Activated T-helper 1 cell treated with Interleukin-2 at 50 U/mL for 16 hours (primary cell): ENCODE measurements around the gene KRTAP12-3.
"Not testable (repeated sequence)": the region's sequence is repeated elsewhere in the genome, so short reads cannot be mapped to it uniquely, and the experiment has no call there.

Experiments
- DNase-seq: peaks from one replicate; pipeline ENCODE4 v3.0.0-alpha.2; 2020; ENCODE audit warnings: low read depth

KRTAP12-3 gene

DNA sequence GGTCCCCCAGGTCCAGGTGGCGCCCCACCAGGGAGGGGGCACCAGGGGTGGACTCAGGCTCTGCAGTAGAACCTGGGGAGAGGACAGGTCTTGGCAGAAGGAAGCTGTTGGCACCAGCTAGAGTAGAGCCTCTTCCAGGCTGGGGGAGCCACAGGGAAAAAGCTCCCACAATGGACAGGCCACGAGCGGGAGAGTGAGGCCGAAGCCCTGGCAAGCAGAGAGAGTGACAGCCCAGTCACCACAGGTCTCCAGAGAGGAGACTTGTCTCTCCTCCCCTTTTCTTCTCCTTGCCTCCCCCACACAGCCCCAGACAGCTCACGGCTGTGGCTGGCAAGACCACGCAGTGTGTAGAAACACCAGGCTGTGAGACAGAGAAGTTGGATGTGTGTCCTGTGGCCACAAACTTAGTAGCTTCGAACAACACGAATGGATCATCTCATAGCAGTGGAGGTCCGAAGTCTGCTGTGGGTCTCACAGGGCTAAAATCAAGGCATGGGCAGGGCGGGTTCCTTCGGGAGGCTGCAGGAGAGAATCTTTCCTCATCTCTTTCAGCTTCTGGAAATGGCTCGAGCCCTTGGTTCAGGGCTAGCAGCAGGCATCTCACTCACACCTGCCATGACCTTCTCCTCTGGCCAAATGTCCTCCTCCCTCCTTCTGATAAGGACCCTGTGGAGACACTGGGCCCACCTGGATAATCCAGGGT is 6.6 kb upstream of the KRTAP12-3 start:
- DNase-seq: no peak

DNA sequence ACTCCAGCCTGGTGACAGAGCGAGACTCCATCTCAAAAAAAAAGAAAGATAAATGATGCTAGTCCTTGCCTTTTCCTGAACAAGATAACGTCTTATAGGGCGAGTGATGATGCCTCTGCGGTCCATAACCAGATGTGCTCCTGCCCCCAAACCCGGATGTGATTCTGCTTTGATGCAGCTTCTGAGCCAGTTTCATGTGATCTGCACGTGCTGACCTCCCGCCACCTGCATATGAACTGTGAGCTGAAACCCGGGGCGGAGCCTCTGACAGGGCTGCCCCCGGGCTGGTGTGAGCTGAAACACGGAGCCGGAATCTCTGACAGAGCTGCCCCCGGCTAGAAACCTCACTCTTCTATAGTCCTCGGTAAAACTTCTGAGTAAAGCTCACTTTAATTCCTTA is 4.6 kb upstream of the KRTAP12-3 start:
- DNase-seq: no peak

- peak; percentile 40 for DNase-seq
Measured at GRCh38 chr21:44653656-44654575, 3.8 kb upstream of the KRTAP12-3 start.

GRCh38 chr21:44654576-44655175 is 3.1 kb upstream of the KRTAP12-3 start, which contains the start of gene KRTAP12-4:
Gene KRTAP12-4 (minus strand): TSS chr21:44654659. CDS start chr21:44654614, 45 bp downstream.
- DNase-seq: no peak

GRCh38 chr21:44656868-44657267 is 864 bp upstream of the KRTAP12-3 start:
- DNase-seq: no peak

- DNase-seq: no peak
Measured at GRCh38 chr21:44658541-44658910, 794 bp downstream of the KRTAP12-3 start.

- DNase-seq: no peak
Measured at GRCh38 chr21:44658913-44659595, 1.3 kb downstream of the KRTAP12-3 start.

- DNase-seq: not testable (repeated sequence)
Measured at GRCh38 chr21:44661567-44661966, 3.8 kb downstream of the KRTAP12-3 start.

- DNase-seq: no peak
Measured at GRCh38 chr21:44664691-44665090, 7.0 kb downstream of the KRTAP12-3 start.

GRCh38 chr21:44666401-44667320 is 8.9 kb downstream of the KRTAP12-3 start, which contains the start of gene KRTAP12-2:
Gene KRTAP12-2 (minus strand): TSS chr21:44666927. CDS start chr21:44666886, 41 bp downstream.
- no peak for DNase-seq

DNA sequence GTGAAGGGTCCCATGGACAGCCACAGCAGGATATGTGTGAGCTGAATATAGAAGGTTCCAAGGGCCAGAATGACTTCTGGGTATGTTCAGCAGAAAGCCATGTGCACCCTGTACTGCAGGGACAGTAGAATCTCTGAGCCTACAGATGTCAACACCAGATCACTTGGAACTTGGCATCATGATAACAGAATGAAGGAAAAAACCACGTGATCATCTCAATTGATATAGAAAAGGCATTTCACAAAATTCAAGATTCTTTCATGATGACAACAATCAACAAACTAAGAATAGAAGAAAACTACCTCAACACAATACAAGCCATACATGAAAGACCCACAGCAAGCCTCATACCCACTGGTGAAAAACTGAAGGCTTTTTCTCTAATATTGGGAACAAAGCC is 9.9 kb downstream of the KRTAP12-3 start:
- no peak for DNase-seq

- DNase-seq: no peak
Measured at GRCh38 chr21:44670642-44671432, 13.1 kb downstream of the KRTAP12-3 start.

DNA sequence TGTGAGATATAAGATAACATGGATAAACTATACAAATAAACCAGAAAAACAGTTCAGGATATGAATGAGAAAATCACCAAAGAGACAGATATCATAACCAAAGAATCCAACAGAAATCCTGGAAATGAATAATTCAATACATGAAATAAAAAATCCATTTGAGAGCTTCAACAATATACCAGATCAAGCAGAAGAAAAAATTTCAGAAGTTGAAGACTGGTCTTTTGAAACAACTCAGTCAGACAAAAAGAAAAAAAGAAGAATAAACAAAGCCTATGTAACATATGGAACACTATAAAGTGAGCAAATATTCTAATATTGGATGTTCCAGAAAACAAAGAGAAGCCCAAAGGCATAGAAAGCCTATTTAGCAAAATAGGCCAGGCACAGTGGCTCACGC is 14.2 kb downstream of the KRTAP12-3 start:
- DNase-seq: no peak

GRCh38 chr21:44677881-44678280 is 20.1 kb downstream of the KRTAP12-3 start:
- no peak for DNase-seq

DNA sequence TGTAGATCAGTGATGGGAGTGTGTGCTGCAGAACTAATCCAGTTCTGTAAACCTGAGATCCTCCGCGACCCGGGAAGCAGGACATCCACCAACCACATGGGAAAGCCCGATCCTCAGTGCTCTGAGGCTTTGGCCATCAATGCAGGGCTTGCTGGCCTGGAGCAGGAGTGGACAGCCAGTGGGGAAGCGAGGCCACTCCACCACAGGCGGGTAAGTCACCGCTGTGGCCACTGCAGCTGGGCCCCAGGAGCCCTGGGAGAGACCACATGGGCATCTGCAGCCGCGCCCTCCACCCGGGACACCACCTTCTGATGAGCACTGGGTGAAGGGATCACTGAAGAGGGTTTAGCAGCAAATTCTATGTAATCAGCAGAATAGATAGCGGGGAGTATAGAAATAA is 23.4 kb downstream of the KRTAP12-3 start:
- DNase-seq: no peak

- no peak for DNase-seq
Measured at GRCh38 chr21:44681861-44682579, 24.3 kb downstream of the KRTAP12-3 start, which contains the start of gene KRTAP12-1. Gene KRTAP12-1 (minus strand): TSS chr21:44682163. CDS start chr21:44682123, 40 bp downstream.

- no peak for DNase-seq
Measured at GRCh38 chr21:44682580-44683151, 24.9 kb downstream of the KRTAP12-3 start.

DNA sequence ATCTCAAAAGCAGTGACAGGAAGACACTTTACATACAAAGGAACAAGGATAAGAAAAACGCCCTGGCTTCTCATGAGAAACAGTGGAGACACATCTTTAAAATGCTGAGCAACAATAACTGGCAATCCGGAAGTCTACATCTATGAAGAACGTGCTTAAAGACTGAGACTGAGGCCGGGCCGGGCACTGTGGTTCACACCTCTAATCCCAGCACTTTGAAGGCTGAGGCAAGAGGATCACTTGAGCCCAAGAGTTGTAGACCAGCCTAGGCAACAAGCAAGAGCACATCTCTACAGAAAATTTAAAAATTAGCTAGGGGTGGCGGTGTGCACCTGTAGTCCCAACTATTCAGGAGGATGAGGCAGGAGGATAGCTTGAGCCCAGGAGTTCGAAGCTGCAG is 26.3 kb downstream of the KRTAP12-3 start:
- no peak for DNase-seq

GRCh38 chr21:44684483-44684882 is 26.8 kb downstream of the KRTAP12-3 start:
- DNase-seq: no peak
